SH-SY5Y (cell line): ENCODE data around the gene UVRAG.

Experiments used
- GATA2 ChIP-seq: IDR thresholded peaks from 2 replicates; pipeline ENCODE4 v1.6.1; 2011; ENCODE audit warnings: mild to moderate bottlenecking, low read depth, low read length
- GATA3 ChIP-seq: IDR thresholded peaks from 2 replicates; pipeline ENCODE4 v1.6.1; 2011; ENCODE audit warnings: low read depth, mild to moderate bottlenecking, low read length, moderate library complexity

- no peak for TF ChIP-seq GATA2
- TF ChIP-seq GATA3 = no peak
Observed at GRCh38 chr11:76026281-76026680, 211.3 kb downstream of the UVRAG start.
